NT2/D1 (cell line): ENCODE measurements around the gene LDLRAD3.

Experiments used
- SUZ12 ChIP-seq: IDR thresholded peaks from 2 replicates; pipeline ENCODE4 v1.6.1; 2011; ENCODE audit not compliant: insufficient read length, insufficient read depth; ENCODE audit errors: extremely low read depth
- YY1 ChIP-seq: IDR thresholded peaks from 2 replicates; pipeline ENCODE4 v1.6.1; 2011; ENCODE audit not compliant: insufficient read length, insufficient read depth
- ZNF274 ChIP-seq: IDR thresholded peaks from 2 replicates; pipeline ENCODE4 v1.6.1; 2011; ENCODE audit warnings: mild to moderate bottlenecking, low read depth, low read length

GRCh38 chr11:36270701-36271100 is 326.8 kb downstream of the LDLRAD3 start:
- no peak for TF ChIP-seq YY1
- TF ChIP-seq ZNF274, result no peak
- TF ChIP-seq SUZ12, result no peak
